Spleen (tissue), 7 donors: Measurements from ENCODE around the gene RRP7A.

Source experiments
- CTCF ChIP-seq, 11 experiments: fragments of 200-600 bp in 7 of 11; fragments of 450-650 bp in 4 of 11; sonication (generic) in 4 of 11; IDR thresholded peaks in 8 of 11; conservative IDR thresholded peaks in 3 of 11; 1 replicate in 7 of 11; 2 replicates in 4 of 11; pipeline versions ENCODE4 v1.4.0 to v1.8.0; 2016 to 2021; ENCODE audit warnings: antibody characterized with exemption in 11 of 11, inconsistent platforms in 4 of 11, mild to moderate bottlenecking in 1 of 11
- POLR2AphosphoS5 ChIP-seq, 3 donors: sonication (generic); formaldehyde crosslinking; IDR thresholded peaks; one replicate each; pipeline ENCODE4 v1.5.1; 2017; ENCODE audit warnings: antibody characterized with exemption in 3 of 3
- donor health status: DM: no; HTN: no; CAD: no; lungs with moderate emphysema.
- donor health status: DM: no; HTN: no; CAD: no.
- donor health status: DM: no; HTN: no; CAD: no.

GRCh38 chr22:42512273-42512990 lies 7.2 kb downstream of the RRP7A start:
- peak in 3 of 11 experiments; percentile 13 to 28 (median 17) for TF ChIP-seq CTCF (IDR thresholded peaks at IDR 0.05 in 8 of 11, conservative IDR thresholded peaks at IDR 0.05 in 3 of 11)
- TF ChIP-seq POLR2AphosphoS5 (IDR thresholded peaks at IDR 0.05), result peak in 1 of 3 donors; percentile 24
